NCI-H345 (cell line): ENCODE results near the gene GRK3.

ENCODE experiments used
- DNase-seq: peaks from one replicate; lab custom pipeline; 2025; lab: John Stamatoyannopoulos, UW

Gene GRK3

GRCh38 chr22:25626624-25626990 lies 62.1 kb downstream of the GRK3 start:
- DNase-seq = no peak

- no peak for DNase-seq
Measured at GRCh38 chr22:25627271-25627852, 62.9 kb downstream of the GRK3 start.

DNA sequence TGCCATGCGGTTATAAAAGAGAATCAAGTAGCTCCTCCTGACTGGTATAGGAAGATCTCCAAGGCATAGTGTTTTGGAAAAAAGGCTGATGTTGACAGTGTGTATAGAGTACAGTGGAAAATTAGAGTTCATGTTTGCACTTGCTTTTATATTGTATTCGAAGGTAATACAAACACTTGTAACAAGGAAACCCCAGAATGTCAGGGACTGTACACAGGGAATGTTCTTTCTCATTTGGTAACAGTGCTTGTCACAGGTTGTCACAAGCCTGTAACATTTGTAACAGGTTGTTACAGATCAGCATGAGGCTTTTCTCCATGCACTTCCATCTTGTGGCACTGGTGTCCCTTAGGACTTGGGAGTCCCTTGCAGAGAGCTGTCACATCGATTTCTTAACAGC lies 64.0 kb downstream of the GRK3 start:
- peak; percentile 79 for DNase-seq

GRCh38 chr22:25629613-25630012 lies 65.1 kb downstream of the GRK3 start:
- no peak for DNase-seq

DNA sequence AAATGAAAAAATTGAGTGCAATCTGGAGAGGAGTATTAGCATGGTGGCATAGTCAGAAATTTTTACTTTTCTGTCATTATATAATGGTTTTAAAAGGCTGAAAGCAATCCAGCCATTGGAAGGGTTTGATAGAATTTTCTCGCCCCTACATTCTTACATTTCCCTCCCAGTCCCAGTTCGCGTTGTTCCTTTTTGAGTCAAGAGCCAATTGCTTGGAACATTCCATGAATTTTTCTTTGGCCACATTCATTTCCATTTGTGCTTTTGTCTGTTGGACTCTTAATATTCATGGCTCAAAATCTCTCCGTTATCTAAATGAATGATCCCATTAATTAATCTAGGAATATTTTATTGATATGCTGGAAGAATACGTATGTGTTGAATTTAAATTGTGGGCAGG lies 66.0 kb downstream of the GRK3 start:
- DNase-seq = no peak

DNA sequence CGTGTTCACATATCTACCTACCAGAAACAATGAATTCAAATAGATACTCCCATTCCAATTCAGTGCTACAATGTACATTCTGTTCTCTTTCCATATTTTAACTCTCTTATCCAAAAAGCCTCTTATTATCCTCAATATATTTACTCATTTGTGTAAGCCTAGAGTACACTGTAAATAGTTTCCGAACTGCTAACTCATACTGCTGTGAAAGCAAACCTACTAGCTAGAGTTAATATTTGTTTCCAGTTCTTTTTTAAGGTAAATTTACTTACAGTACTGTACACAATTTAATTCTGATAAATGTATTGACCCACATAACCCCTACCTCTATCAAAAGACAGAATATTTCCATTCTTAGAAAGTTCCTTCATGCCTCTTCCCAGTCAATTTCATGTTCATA lies 71.8 kb downstream of the GRK3 start:
- no peak for DNase-seq

DNA sequence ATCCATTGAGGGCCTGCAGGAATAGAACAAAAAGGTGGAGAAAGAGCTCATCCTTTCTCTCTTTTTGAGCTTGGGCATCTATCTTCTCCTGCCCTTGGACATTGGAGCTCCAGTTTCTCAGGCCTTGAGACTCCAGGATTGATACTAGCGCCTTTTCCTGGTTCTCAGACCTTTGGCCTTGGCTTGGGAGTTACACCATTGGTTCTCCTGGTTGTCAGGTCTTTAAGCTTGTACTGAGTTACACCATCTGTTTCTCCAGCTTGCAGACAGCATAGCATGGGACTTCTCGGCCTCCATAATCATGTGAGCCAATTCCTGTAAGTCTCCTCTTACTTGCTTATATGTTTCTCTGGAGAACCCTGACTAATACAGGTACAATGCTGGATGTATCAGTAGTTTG lies 72.6 kb downstream of the GRK3 start:
- DNase-seq = no peak

DNA sequence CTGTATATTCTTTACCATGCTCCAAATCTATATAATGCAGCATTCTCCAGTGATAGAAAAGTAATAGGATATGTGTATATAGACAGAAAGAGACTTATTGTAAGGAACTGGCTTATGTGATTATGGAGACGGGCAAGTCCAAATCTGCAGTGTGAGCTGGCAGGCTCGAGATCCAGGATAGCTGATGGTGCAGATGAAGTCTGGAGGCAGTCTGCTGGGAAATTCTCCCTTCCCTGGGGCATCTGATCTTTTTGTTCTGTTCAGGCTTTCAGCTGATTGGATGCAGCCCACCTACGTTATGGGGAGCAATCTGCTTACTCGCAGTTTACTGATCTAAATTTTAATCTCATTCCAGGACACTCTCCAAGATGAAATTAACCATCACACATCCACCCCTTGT lies 73.2 kb downstream of the GRK3 start:
- no peak for DNase-seq

DNA sequence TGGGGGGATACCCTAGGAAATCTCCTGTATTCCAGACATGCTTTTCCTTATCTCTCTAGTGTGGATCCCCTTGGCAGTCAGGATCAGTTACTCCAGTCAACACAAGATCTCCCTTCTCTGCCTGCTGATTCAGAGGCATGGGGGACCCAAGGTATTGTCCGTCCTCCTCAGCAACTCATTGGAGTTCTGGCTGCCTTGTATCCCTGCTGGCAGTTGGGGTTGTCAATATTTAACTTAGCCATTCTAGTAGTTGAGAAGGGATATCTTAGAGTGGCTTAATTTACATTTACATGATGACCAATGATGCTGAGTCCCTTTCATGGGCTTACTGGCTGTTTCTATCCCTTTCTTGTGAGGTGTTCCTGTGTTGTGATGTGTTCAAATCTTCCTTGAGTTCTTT lies 74.2 kb downstream of the GRK3 start:
- no peak for DNase-seq

DNA sequence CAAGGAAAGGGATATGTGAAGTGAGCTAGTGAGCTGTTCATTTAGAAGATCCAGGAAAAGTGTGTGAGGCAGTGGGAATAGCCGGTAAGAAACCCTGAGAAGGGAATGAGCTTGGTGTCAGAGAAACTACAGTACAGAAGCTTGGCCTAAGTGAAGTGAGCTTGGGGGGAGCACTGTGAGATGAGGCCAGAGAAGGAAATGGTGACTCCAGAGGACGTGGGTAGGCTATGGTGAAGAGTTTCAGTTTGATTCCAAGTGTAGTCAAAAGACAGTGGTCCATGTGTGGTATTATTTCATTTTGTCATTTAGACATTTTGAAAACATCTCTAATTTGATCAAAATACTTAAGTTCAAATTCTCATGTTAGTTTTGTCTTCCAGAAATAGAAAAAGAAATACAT lies 77.2 kb downstream of the GRK3 start:
- DNase-seq = no peak

DNA sequence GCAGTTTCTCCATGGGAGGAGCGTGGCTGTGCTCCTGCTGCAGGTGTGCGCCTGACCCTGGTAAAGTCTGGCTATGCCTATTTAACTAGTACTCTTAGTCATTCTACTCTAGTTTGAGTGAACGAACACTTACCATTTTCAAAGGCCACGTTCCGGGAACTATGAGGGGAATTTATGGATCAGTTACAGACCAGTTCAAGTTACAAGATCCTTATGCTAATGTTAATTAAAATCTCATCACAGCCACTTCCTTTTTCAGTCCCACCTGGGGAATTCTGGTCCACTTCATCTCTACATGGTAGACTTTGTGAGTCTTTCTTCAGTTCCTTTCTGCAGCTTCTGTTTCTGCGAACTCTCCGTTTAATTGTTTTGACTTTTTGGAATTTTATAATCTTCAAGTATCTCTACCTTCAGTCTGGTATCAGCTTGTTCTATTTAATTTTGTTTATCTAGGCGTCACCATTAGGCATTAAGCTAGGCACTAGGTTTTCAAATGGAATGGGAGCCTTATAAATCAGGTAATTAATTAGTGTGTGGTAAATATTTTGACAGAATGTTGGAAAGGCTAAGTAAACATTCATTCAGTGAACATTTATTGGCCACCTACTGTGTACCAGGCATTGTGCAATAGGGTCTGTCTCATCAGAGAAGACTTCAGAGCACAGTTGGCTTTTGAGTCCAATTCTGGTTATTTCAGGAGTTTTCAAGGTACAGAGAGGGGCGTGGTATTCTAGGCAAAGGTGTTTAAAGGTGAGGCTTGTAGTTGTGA lies 78.9 kb downstream of the GRK3 start:
- no peak for DNase-seq

GRCh38 chr22:25644122-25644521 lies 79.6 kb downstream of the GRK3 start:
- DNase-seq = no peak

DNA sequence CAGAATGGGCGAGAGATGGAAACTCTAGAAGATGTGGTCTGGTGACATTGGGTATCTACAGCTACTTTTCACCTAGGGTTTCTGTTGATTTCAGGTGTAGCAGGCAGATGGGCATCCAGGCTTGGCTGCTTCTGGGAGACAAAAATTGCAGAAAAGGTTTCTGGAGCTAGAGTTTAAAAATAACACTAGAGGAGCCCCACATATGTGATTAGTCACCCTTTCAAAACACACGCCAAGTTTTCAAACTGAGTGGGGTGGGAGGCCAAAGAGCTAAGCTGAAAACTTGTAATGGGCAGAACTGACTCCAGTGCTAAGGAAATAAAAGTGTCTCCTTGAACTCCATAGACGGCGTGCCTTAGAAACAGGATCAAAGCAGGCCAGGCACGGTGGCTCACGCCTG lies 80.8 kb downstream of the GRK3 start:
- DNase-seq = no peak

GRCh38 chr22:25645964-25646363 lies 81.5 kb downstream of the GRK3 start:
- no peak for DNase-seq

GRCh38 chr22:25650833-25651232 lies 86.4 kb downstream of the GRK3 start:
- no peak for DNase-seq

- no peak for DNase-seq
Measured at GRCh38 chr22:25651332-25652085, 87.0 kb downstream of the GRK3 start.

- DNase-seq = no peak
Measured at GRCh38 chr22:25654676-25655075, 90.2 kb downstream of the GRK3 start.

DNA sequence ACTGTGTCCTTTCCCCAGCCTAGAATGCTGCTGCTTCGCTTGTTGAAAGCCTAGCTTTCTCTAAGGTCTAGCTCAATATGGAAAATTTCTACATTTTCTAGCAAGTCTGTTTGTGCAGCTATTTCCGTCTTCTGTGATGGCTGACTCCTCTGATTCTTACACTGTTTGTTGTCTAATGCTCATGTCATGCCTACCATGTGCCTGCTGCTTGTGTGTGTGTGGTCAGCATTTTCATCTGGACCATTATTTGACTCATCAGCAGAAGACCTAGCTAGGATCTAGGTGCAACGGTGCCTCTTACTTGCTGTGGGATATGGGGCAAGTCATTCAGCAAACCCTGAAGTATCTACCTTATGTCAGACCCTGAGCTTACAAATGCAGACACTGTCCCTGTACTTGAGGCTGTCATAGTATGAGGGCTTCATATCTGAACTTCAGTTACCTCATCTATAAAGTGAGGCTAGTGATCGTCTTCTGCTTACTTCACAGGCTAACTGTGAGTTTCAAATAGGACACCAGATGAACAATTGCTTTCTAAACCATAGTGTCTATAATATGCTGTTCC lies 91.0 kb downstream of the GRK3 start:
- no peak for DNase-seq

GRCh38 chr22:25656724-25657123 lies 92.2 kb downstream of the GRK3 start:
- DNase-seq = no peak

DNA sequence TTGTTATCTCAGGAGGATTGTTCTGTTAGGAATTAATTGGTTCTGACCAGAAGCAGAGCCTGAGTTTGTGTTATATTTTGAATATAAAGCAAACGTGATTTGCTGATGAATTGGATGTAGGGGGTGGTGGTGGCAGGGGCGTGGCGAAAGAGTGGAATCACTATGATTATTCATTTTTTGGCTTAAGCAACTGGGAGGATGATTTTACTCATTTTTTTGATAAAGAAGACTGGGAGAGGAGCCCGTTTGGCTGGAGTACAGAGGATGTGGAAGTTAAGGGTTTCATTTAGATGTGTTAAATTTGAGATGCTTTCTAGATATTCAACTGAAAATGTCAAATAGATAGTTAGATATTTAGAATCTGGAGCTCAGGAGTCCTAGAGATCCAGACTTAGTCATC lies 94.2 kb downstream of the GRK3 start:
- DNase-seq = no peak

DNA sequence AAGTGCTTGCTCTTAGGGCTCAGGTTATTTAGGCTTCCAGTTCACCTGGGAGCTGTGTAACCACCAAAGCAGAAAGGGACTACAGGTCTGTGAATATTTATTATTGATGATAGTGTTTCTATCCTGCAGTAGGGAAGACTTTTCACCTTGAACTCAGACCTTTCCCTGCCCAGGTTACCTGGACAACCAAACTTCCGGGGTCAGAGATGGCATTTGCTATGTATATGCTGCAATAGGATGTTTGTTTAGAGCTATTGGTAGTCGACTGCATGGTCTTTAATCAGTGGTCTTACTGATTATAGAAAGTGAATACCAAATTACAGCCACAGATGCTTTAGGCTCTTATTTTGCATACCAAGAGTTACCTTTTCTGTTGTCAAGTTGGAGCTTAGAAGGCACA lies 94.9 kb downstream of the GRK3 start:
- no peak for DNase-seq

DNA sequence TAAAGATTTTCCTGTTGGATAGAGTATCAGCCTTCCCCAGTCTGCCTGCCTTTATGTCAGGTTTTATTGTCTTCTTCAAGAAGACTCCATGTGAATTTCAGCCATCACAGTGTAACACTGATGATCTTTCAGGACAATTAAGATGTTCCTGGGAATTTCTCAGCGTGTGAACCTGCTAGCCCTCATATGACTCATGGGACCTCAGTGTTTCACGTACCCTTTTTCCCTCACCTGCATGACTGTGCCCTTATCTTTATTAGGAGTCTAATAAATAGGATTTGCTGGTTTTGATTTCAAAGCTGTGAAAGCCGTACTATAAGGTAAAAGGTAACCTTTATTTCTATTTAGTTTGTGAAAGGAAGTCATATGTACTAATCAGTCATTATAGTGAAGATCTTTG lies 95.9 kb downstream of the GRK3 start:
- DNase-seq = no peak

GRCh38 chr22:25661073-25661472 lies 96.6 kb downstream of the GRK3 start:
- no peak for DNase-seq
